CD4-positive, alpha-beta memory T cell (primary cell): ENCODE results near the gene CYB5R4. TPM values are rescaled to one million over a fixed set of nuclear protein-coding genes. Genes with fewer than 3 reads are reported as not detected.

Source experiments
- CTCF ChIA-PET: fragments of 350-600 bp; sonication (Branson Sonifier 250); formaldehyde crosslinking; loops from one replicate; lab custom pipeline; 2021; ENCODE audit warnings: inconsistent platforms; ENCODE audit not compliant: partially characterized antibody; lab: Charles Lee
- POLR2A ChIA-PET: fragments of 350-600 bp; sonication (Branson Sonifier 250); formaldehyde crosslinking; loops from one replicate; lab custom pipeline; 2021; ENCODE audit not compliant: partially characterized antibody; lab: Charles Lee
- DNase-seq, 5 donors: peaks; one replicate each; pipeline versions ENCODE4 v3.0.0 to v3.0.0-alpha.2; 2020 to 2022; ENCODE audit warnings: mixed read lengths in 1 of 5
- H3K27ac ChIP-seq: one replicate; pipeline ENCODE4 v1.7.0; 2013; ENCODE audit warnings: low read depth, low read length
- H3K27me3 ChIP-seq: 2 replicates; pipeline ENCODE4 v1.7.0; 2013; ENCODE audit warnings: mild to moderate bottlenecking, low read length, moderate library complexity; ENCODE audit not compliant: insufficient read depth
- H3K36me3 ChIP-seq: 2 replicates; pipeline ENCODE4 v1.7.0; 2013; ENCODE audit warnings: mild to moderate bottlenecking, low read length, moderate library complexity; ENCODE audit not compliant: insufficient read depth
- H3K4me1 ChIP-seq: 2 replicates; pipeline ENCODE4 v1.7.0; 2013; ENCODE audit warnings: mild to moderate bottlenecking, low read length, moderate library complexity; ENCODE audit not compliant: insufficient read depth
- H3K4me3 ChIP-seq, 2 donors: one replicate each; pipeline ENCODE4 v1.7.0; 2013; ENCODE audit warnings: low read length in 2 of 2, mild to moderate bottlenecking in 1 of 2
- H3K9me3 ChIP-seq, 2 donors: one replicate each; pipeline ENCODE4 v1.7.0; 2013; ENCODE audit warnings: low read length in 2 of 2, control low read depth in 1 of 2; ENCODE audit not compliant: control insufficient read depth in 1 of 2
- H3K27ac Mint-ChIP-seq, 7 donors: one replicate each; pipeline ENCODE4 v1.8.0; 2020 to 2021; ENCODE audit warnings: mixed read lengths in 7 of 7, mild to moderate bottlenecking in 6 of 7, inconsistent platforms in 3 of 7, moderate library complexity in 3 of 7
- H3K27me3 Mint-ChIP-seq, 2 donors: one replicate each; pipeline ENCODE4 v1.8.0; 2020 to 2021; ENCODE audit warnings: mixed read lengths in 2 of 2
- H3K36me3 Mint-ChIP-seq, 2 donors: one replicate each; pipeline ENCODE4 v1.8.0; 2020 to 2021; ENCODE audit warnings: mixed read lengths in 2 of 2, inconsistent platforms in 1 of 2, mild to moderate bottlenecking in 1 of 2
- H3K4me1 Mint-ChIP-seq, 4 donors: one replicate each; pipeline ENCODE4 v1.8.0; 2020 to 2021; ENCODE audit warnings: mixed read lengths in 4 of 4, mild to moderate bottlenecking in 1 of 4
- H3K4me3 Mint-ChIP-seq, 8 donors: one replicate each; pipeline ENCODE4 v1.8.0; 2020 to 2021; ENCODE audit warnings: mixed read lengths in 8 of 8, mild to moderate bottlenecking in 7 of 8, moderate library complexity in 6 of 8, inconsistent platforms in 3 of 8
- H3K9me3 Mint-ChIP-seq, 8 donors: one replicate each; pipeline ENCODE4 v1.8.0; 2020 to 2021; ENCODE audit warnings: mixed read lengths in 8 of 8, mild to moderate bottlenecking in 5 of 8, inconsistent platforms in 3 of 8, moderate library complexity in 1 of 8
- intact Hi-C: fragments of 100-400 bp; cut with micrococcal nuclease; formaldehyde crosslinking; loops from one replicate; pipeline ENCODE4 v1.15.1; 2023
- polyA plus RNA-seq, 2 donors: library from polyadenylated mRNA; unstranded; fragments of 300-500 nt; fragmentation: Illumina TruSeq; gene quantifications; one replicate each; pipeline ENCODE4 v1.2.3, GENCODE V29; 2021
- total RNA-seq, 2 experiments: library from RNA; stranded (reverse); gene quantifications; one replicate each; pipeline ENCODE4 v1.2.3, GENCODE V29; 2021

Gene CYB5R4
- total RNA-seq (10 to 100 TPM; 24.0 to 26.2 TPM), polyA plus RNA-seq (10 to 100 TPM; 32.0 to 45.2 TPM)

- peak within 1 kb of the TSS; percentile 94 to 99 (median 98) for H3K4me3 Mint-ChIP-seq
Measured at GRCh38 chr6:83859410-83860358, at the start of gene CYB5R4. TSS of gene CYB5R4 (plus strand) at chr6:83859689. CDS start at chr6:83859783, 94 bp downstream.

GRCh38 chr6:83812595-83812994, 46.9 kb upstream of the CYB5R4 start:
- Mint-ChIP-seq H3K4me1 (no peaks in the 10 kb centered on the region), H3K4me3 (no peak overlapping the region), H3K36me3 (no peaks in the 10 kb centered on the region), H3K27ac (no peak overlapping the region), H3K9me3 (peaks cover 0 to 2% (median 0%) of the 10 kb centered on the region in 8 donors), H3K27me3 (peaks cover 0 to 3% of the 10 kb centered on the region in 2 donors)
- H3K9me3 ChIP-seq = no peaks in the 10 kb centered on the region
- no peak overlapping the region for H3K4me3 ChIP-seq
- no peak overlapping the region for H3K27ac ChIP-seq
- ChIA-PET POLR2A (no interaction called here), CTCF (no interaction called here)
- no peaks in the 10 kb centered on the region for H3K36me3 ChIP-seq
- DNase-seq = no peak
- no peaks in the 10 kb centered on the region for H3K4me1 ChIP-seq
- intact Hi-C loops = no loop called here
- H3K27me3 ChIP-seq = no peaks in the 10 kb centered on the region

More at GRCh38 chr6:83859410-83860358, at the start of gene CYB5R4:
- Mint-ChIP-seq H3K4me1 (peaks cover 29 to 46% (median 37%) of the 10 kb centered on the region in 4 donors), H3K36me3 (peaks cover 7 to 16% of the 10 kb centered on the region in 2 donors), H3K27me3 (peaks cover 9% of the 10 kb centered on the region in 2 donors), H3K27ac (peak within 1 kb of the TSS; percentile 87 to 97 (median 95)), H3K9me3 (peaks cover 0 to 2% (median 0%) of the 10 kb centered on the region in 8 donors)
- H3K36me3 ChIP-seq = peaks cover under 1% of the 10 kb centered on the region
- H3K9me3 ChIP-seq = no peaks in the 10 kb centered on the region
- CTCF ChIA-PET = interaction anchor here (0.8 to 2.3 kb wide), 8 partner anchors 14 to 792 kb away, joined by 3 to 31 read pairs (median 5); partner anchors contain the start of genes CEP162 and DOP1A
- peak; percentile 94 to 95 (median 94) for DNase-seq
- H3K4me3 ChIP-seq = peak within 1 kb of the TSS; percentile 87 to 95
- intact Hi-C loops = loop anchor here (1.0 to 5.0 kb wide), 5 partner anchors 25 to 1819 kb away; partner anchors contain the start of genes CEP162, DOP1A, PGM3 and RWDD2A
- POLR2A ChIA-PET = interaction anchor here (0.6 to 1.8 kb wide), 6 partner anchors 19 to 1819 kb away, joined by 3 to 24 read pairs (median 4); partner anchors contain the start of genes CEP162, SYNCRIP and UBE3D
- peaks cover 22% of the 10 kb centered on the region for H3K4me1 ChIP-seq
- H3K27ac ChIP-seq = peak within 1 kb of the TSS; percentile 79
- no peaks in the 10 kb centered on the region for H3K27me3 ChIP-seq

GRCh38 chr6:83815631-83816272, 43.7 kb upstream of the CYB5R4 start:
- Mint-ChIP-seq H3K27ac (no peak overlapping the region), H3K36me3 (no peaks in the 10 kb centered on the region), H3K9me3 (no peaks in the 10 kb centered on the region), H3K4me3 (no peak overlapping the region), H3K4me1 (no peaks in the 10 kb centered on the region), H3K27me3 (peaks cover 2 to 3% of the 10 kb centered on the region in 2 donors)
- Histone ChIP-seq H3K27me3 (no peaks in the 10 kb centered on the region), H3K9me3 (no peaks in the 10 kb centered on the region), H3K4me3 (no peak overlapping the region), H3K4me1 (no peaks in the 10 kb centered on the region), H3K36me3 (no peaks in the 10 kb centered on the region), H3K27ac (no peak overlapping the region)
- DNase-seq = no peak
- ChIA-PET POLR2A (no interaction called here), CTCF (no interaction called here)
- intact Hi-C loops = no loop called here

GRCh38 chr6:83822629-83823169, 36.8 kb upstream of the CYB5R4 start:
- Mint-ChIP-seq H3K27ac (no peak overlapping the region), H3K9me3 (no peaks in the 10 kb centered on the region), H3K36me3 (no peaks in the 10 kb centered on the region), H3K4me3 (no peak overlapping the region), H3K27me3 (peaks cover 0 to 9% of the 10 kb centered on the region in 2 donors), H3K4me1 (no peaks in the 10 kb centered on the region)
- Histone ChIP-seq H3K36me3 (no peaks in the 10 kb centered on the region), H3K4me1 (no peaks in the 10 kb centered on the region), H3K9me3 (no peaks in the 10 kb centered on the region), H3K27ac (no peak overlapping the region), H3K4me3 (no peak overlapping the region), H3K27me3 (no peaks in the 10 kb centered on the region)
- DNase-seq = no peak
- ChIA-PET POLR2A (no interaction called here), CTCF (no interaction called here)
- intact Hi-C loops = no loop called here

- ChIA-PET CTCF (no interaction called here), POLR2A (no interaction called here)
- Histone ChIP-seq H3K4me3 (no peak overlapping the region), H3K27ac (no peak overlapping the region), H3K27me3 (no peaks in the 10 kb centered on the region), H3K9me3 (no peaks in the 10 kb centered on the region), H3K4me1 (no peaks in the 10 kb centered on the region), H3K36me3 (no peaks in the 10 kb centered on the region)
- no peaks in the 10 kb centered on the region for H3K9me3 Mint-ChIP-seq
- intact Hi-C loops = no loop called here
- H3K27me3 Mint-ChIP-seq = peaks cover 0 to 11% of the 10 kb centered on the region in 2 donors
- no peaks in the 10 kb centered on the region for H3K4me1 Mint-ChIP-seq
- no peak overlapping the region for H3K4me3 Mint-ChIP-seq
- H3K27ac Mint-ChIP-seq = no peak overlapping the region
- DNase-seq = no peak
- H3K36me3 Mint-ChIP-seq = no peaks in the 10 kb centered on the region
Measured at GRCh38 chr6:83824388-83824801, 35.1 kb upstream of the CYB5R4 start.

GRCh38 chr6:83824831-83825230, 34.7 kb upstream of the CYB5R4 start:
- ChIA-PET CTCF (interaction anchor here (1.1 kb wide), 1 partner anchor 9 kb away, joined by 3 read pairs; no protein-coding TSS in a partner anchor), POLR2A (no interaction called here)
- Mint-ChIP-seq H3K4me3 (no peak overlapping the region), H3K4me1 (no peaks in the 10 kb centered on the region), H3K27ac (no peak overlapping the region), H3K9me3 (no peaks in the 10 kb centered on the region), H3K27me3 (peaks cover 0 to 11% of the 10 kb centered on the region in 2 donors), H3K36me3 (no peaks in the 10 kb centered on the region)
- no peak overlapping the region for H3K4me3 ChIP-seq
- H3K27ac ChIP-seq = no peak overlapping the region
- H3K9me3 ChIP-seq = no peaks in the 10 kb centered on the region
- intact Hi-C loops = no loop called here
- H3K36me3 ChIP-seq = no peaks in the 10 kb centered on the region
- no peaks in the 10 kb centered on the region for H3K27me3 ChIP-seq
- no peak for DNase-seq
- no peaks in the 10 kb centered on the region for H3K4me1 ChIP-seq

- Mint-ChIP-seq H3K4me3 (no peak overlapping the region), H3K36me3 (no peaks in the 10 kb centered on the region), H3K4me1 (no peaks in the 10 kb centered on the region), H3K27ac (no peak overlapping the region), H3K27me3 (peaks cover 0 to 14% of the 10 kb centered on the region in 2 donors), H3K9me3 (no peaks in the 10 kb centered on the region)
- Histone ChIP-seq H3K4me3 (no peak overlapping the region), H3K9me3 (no peaks in the 10 kb centered on the region), H3K36me3 (no peaks in the 10 kb centered on the region), H3K4me1 (no peaks in the 10 kb centered on the region), H3K27ac (no peak overlapping the region), H3K27me3 (no peaks in the 10 kb centered on the region)
- POLR2A ChIA-PET = no interaction called here
- intact Hi-C loops = no loop called here
- no peak for DNase-seq
- CTCF ChIA-PET = no interaction called here
Measured at GRCh38 chr6:83827050-83827449, 32.4 kb upstream of the CYB5R4 start.
